HG02852 (cell line): ENCODE measurements around the gene ASRGL1.

Experiments used
- ATAC-seq: cut with Tn5 transposase; IDR thresholded peaks from one replicate; pipeline ENCODE4 v1.9.1; 2021; ENCODE audit warnings: mild to moderate bottlenecking, moderate library complexity; ENCODE audit not compliant: unreplicated experiment

The ASRGL1 gene

GRCh38 chr11:62392506-62392905 is 55.3 kb downstream of the ASRGL1 start:
- ATAC-seq, result no peak

- ATAC-seq, result no peak
Observed at GRCh38 chr11:62393061-62393611, 55.9 kb downstream of the ASRGL1 start.

- no peak for ATAC-seq
Observed at GRCh38 chr11:62393735-62394134, 56.5 kb downstream of the ASRGL1 start.

- no peak for ATAC-seq
Observed at GRCh38 chr11:62394825-62395538, 57.7 kb downstream of the ASRGL1 start.

- ATAC-seq, result no peak
Observed at GRCh38 chr11:62395885-62396551, 58.8 kb downstream of the ASRGL1 start.

- no peak for ATAC-seq
Observed at GRCh38 chr11:62398011-62398994, 61.1 kb downstream of the ASRGL1 start.

- ATAC-seq, result no peak
Observed at GRCh38 chr11:62399172-62399877, 62.1 kb downstream of the ASRGL1 start.

- no peak for ATAC-seq
Observed at GRCh38 chr11:62399878-62400266, 62.6 kb downstream of the ASRGL1 start.

GRCh38 chr11:62400281-62400680 is 63.0 kb downstream of the ASRGL1 start:
- no peak for ATAC-seq

- ATAC-seq, result no peak
Observed at GRCh38 chr11:62400760-62401159, 63.5 kb downstream of the ASRGL1 start.

GRCh38 chr11:62401356-62401755 is 64.1 kb downstream of the ASRGL1 start:
- no peak for ATAC-seq

GRCh38 chr11:62401811-62402210 is 64.6 kb downstream of the ASRGL1 start:
- no peak for ATAC-seq

- no peak for ATAC-seq
Observed at GRCh38 chr11:62402226-62402959, 65.1 kb downstream of the ASRGL1 start.

GRCh38 chr11:62402960-62403730 is 65.9 kb downstream of the ASRGL1 start:
- no peak for ATAC-seq

GRCh38 chr11:62404435-62404834 is 67.2 kb downstream of the ASRGL1 start:
- ATAC-seq, result no peak

- no peak for ATAC-seq
Observed at GRCh38 chr11:62404901-62405300, 67.7 kb downstream of the ASRGL1 start.

- ATAC-seq, result no peak
Observed at GRCh38 chr11:62406034-62406433, 68.8 kb downstream of the ASRGL1 start.

GRCh38 chr11:62409831-62410230 is 72.6 kb downstream of the ASRGL1 start:
- no peak for ATAC-seq

GRCh38 chr11:62410972-62411371 is 73.7 kb downstream of the ASRGL1 start:
- no peak for ATAC-seq
